A204.1 (cell line): Measurements from ENCODE around the gene PKDCC.
"Not testable (repeated sequence)": the region's sequence is repeated elsewhere in the genome, so short reads cannot be mapped to it uniquely, and the experiment has no call there.

Experiments used
- FAIRE-seq: peaks from 2 replicates; lab custom pipeline; 2012; peaks lifted over from hg19 to GRCh38; lab: Jason Lieb, UNC

PKDCC gene

GRCh38 chr2:42063431-42064171 is 15.8 kb downstream of the PKDCC start:
- FAIRE-seq = no peak

- FAIRE-seq = no peak
These were observed 16.7 kb downstream of the PKDCC start for GRCh38 chr2:42064417-42064942.

- not testable (repeated sequence) for FAIRE-seq
These were observed 17.9 kb downstream of the PKDCC start for GRCh38 chr2:42065753-42066152.

- not testable (repeated sequence) for FAIRE-seq
These were observed 19.2 kb downstream of the PKDCC start for GRCh38 chr2:42067001-42067400.

- FAIRE-seq = no peak
These were observed 19.7 kb downstream of the PKDCC start for GRCh38 chr2:42067521-42067920.

GRCh38 chr2:42068571-42069178 is 20.9 kb downstream of the PKDCC start:
- no peak for FAIRE-seq

- FAIRE-seq = no peak
These were observed 21.7 kb downstream of the PKDCC start for GRCh38 chr2:42069568-42069967.

GRCh38 chr2:42071791-42072190 is 24.0 kb downstream of the PKDCC start:
- FAIRE-seq = no peak

- FAIRE-seq = no peak
These were observed 24.7 kb downstream of the PKDCC start for GRCh38 chr2:42072349-42073118.

GRCh38 chr2:42073739-42074503 is 26.1 kb downstream of the PKDCC start:
- no peak for FAIRE-seq

GRCh38 chr2:42074661-42075060 is 26.8 kb downstream of the PKDCC start:
- no peak for FAIRE-seq

GRCh38 chr2:42076357-42077225 is 28.8 kb downstream of the PKDCC start:
- no peak for FAIRE-seq

GRCh38 chr2:42077343-42077742 is 29.5 kb downstream of the PKDCC start:
- no peak for FAIRE-seq

- no peak for FAIRE-seq
These were observed 32.0 kb downstream of the PKDCC start for GRCh38 chr2:42079737-42080287.

- FAIRE-seq = not testable (repeated sequence)
These were observed 33.3 kb downstream of the PKDCC start for GRCh38 chr2:42081151-42081550.

- FAIRE-seq = no peak
These were observed 34.2 kb downstream of the PKDCC start for GRCh38 chr2:42082016-42082415.

- no peak for FAIRE-seq
These were observed 36.4 kb downstream of the PKDCC start for GRCh38 chr2:42084231-42084671.

GRCh38 chr2:42085070-42085469 is 37.2 kb downstream of the PKDCC start:
- FAIRE-seq = not testable (repeated sequence)

- no peak for FAIRE-seq
These were observed 38.1 kb downstream of the PKDCC start for GRCh38 chr2:42085706-42086487.

GRCh38 chr2:42086500-42086953 is 38.7 kb downstream of the PKDCC start:
- FAIRE-seq = peak; percentile 47
